Activated CD8-positive, alpha-beta memory T cell treated with anti-CD3 and anti-CD28 coated beads for 24 hours (primary cell): ENCODE data around the gene ENAH.
"Not testable (repeated sequence)": the region's sequence is repeated elsewhere in the genome, so short reads cannot be mapped to it uniquely, and the experiment has no call there.

Source experiments
- DNase-seq: peaks from one replicate; pipeline ENCODE4 v3.0.0-alpha.2; 2020

ENAH gene

DNA sequence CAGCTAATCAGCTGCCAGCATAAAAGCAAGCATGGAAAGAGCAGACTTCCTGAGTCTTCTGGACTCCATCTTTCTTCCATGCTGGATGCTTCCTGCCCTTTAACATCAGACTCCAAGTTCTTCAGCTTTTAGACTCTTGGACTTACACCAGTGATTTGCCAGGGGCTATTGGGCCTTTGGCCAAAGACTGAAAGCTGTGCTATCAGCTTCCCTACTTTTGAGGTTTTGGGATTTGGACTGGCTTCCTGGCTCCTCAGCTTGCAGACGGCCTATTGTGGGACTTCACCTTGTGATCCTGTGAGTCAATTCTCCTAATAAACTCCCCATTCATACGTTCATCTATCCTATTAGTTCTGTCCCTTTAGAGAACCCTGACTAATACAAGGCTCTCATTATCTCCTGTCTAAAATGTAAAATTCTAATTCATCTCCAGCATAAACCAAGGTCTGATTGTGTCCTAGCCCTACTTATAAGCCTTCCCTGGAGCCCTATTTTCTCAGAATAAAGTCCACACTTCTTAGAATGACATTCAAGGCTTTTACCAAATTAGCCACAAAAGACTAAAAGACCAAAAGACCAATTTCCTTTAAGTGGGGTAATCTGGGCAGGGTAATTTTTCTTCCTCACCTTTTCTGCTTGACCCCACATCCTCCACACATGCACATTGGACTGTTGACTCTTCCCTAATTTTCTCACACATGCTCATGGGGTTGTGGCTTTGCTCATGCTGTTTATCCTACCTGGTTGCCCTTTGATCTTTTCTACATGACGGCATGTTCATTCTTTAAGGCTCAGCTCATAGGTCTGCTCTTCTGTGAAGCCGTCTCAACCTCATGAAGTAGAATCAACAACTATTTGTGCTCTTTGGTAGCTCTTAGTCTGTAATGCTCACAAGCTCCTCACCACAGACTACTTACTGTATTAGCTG, 18.1 kb upstream of the ENAH start:
- DNase-seq: no peak

DNA sequence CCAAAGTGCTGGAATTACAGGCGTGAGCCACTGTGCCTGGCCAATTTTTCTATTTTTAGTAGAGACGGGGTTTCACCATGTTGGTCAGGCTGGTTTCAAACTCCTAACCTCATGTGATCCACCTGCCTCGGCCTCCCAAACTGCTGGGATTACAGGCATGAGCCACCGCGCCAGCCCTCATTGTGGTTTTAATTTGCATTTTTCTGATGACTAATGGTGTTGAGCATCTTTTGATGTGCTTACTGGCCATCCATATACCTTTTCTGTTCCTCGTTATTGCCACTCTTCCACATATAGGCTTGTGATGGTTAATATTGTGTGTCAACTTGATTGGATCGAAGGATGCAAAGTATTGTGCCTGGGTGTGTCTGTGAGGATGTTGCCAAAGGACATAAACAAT, 17.4 kb upstream of the ENAH start:
- DNase-seq: no peak

- no peak for DNase-seq
Observed at GRCh38 chr1:225668222-225668621, 15.3 kb upstream of the ENAH start.

DNA sequence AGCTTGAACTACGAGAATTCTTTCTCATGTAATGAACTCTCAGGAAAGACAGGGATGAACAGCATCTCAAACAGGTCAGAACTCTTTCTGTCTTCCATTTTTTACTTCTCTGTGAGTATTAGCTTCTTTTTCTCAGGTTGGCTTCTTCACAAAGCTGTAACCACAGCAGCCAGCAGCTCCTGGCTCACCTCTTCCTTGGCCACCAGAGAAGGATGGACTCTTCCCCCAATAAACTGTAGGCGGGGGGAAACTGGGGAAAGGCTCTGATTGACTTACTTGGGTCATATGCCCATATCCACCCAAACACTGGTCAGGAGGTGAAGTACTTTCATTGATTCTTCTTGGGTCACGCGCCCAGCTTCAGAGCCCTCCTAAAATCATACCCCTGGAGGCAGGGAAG, 14.4 kb upstream of the ENAH start:
- DNase-seq: no peak

DNA sequence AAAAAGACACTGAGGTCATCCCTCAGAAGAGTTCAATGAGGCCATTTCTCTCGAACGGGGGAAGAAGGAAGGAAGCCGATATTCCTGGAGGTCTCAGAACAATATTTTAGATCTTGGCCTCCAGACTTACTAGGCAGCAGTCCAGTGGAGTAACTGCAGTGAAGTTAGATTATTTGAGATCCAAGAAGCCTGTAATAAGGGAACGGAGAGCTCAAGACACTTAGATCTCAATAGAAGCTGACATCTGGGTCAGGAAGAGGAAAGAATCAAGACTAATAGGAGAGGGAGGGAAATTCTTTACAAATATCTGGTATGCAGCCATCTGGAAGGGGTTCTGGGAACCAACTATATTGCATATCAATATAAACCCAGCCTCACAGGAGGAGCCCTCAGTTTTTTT, 13.6 kb upstream of the ENAH start:
- DNase-seq: no peak

DNA sequence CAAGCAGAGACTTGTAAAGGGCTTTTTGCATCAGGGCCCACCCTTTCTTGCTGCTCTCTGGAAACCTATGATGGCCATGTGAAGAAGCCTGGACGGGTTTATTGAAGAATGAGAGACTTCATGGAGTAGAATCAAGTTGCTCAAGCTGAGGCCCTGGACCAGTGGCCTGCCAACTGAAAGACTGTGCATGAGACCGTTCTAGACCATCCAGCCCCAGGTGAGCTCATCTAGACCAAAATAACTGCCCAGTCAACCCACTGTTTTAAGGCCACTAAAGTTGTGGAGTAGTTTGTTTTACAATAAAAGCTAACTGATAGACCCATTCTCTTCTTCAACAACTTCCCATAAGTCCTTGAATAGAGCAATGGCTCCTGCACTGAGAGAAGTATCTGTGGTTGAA, 11.8 kb upstream of the ENAH start:
- no peak for DNase-seq

- no peak for DNase-seq
Observed at GRCh38 chr1:225662155-225662554, 9.2 kb upstream of the ENAH start.

GRCh38 chr1:225660544-225660946, 7.6 kb upstream of the ENAH start:
- DNase-seq: no peak

DNA sequence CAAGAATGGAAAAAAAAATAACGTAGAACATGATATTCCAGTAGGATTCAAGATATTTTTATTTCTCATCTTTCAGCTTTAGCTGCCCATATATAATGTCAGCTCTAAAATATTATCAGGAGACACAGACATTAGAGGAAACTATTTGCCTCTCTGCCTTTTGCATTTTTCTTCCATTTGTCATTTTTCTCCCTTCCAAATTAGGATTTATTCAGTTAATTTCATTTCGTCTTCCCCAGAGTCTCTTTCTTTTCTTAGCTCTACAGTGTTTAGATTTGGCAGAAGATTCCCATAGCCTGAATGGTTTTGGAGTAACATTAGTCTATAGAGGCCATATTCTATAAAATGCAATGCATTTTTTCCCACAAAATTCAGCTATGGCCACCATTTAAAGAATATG, 5.1 kb upstream of the ENAH start:
- no peak for DNase-seq

DNA sequence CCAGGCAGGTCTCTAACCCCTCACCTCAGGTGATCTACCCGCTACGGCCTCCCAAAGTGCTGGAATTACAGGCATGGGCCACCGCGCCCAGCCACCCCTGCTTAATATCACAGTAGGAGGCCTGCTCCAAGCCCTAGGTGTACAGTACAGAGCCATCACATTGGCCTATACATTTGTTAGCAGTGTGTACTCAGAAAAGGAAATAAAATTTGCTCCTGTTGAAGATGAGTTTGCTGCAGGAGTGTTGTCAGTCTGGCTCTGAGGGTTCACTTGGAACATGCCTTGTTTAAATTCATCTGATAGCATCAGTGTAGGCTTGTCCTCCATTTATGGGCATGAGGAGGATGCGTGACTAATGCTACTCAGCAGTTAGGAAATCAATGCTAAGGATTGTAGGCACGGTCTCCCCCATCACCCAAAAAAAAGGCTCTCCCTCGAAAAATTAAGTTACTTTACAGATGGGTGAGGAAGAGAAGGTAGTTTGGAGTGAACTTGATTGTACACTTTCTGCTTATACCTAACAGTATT, 4.6 kb upstream of the ENAH start:
- DNase-seq: no peak

DNA sequence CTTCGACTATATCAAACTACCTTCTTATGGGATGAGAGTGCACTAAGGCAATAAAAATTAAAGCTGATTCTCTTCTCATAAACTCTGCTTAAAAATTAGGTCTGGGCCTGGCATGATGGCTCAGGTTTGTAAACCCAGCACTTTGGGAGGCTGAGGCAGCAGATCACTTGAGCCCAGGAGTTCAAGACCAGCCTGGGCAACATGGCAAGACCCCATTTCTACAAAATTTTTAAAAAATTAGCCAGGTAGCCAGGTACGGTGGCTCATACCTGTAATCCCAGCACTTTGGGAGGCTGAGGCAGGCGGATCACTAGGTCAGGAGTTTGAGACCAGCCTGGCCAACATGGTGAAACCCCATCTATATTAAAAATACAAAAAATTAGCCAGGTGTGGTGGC, 3.3 kb upstream of the ENAH start:
- not testable (repeated sequence) for DNase-seq

GRCh38 chr1:225655509-225656258, 2.8 kb upstream of the ENAH start:
- DNase-seq: no peak

DNA sequence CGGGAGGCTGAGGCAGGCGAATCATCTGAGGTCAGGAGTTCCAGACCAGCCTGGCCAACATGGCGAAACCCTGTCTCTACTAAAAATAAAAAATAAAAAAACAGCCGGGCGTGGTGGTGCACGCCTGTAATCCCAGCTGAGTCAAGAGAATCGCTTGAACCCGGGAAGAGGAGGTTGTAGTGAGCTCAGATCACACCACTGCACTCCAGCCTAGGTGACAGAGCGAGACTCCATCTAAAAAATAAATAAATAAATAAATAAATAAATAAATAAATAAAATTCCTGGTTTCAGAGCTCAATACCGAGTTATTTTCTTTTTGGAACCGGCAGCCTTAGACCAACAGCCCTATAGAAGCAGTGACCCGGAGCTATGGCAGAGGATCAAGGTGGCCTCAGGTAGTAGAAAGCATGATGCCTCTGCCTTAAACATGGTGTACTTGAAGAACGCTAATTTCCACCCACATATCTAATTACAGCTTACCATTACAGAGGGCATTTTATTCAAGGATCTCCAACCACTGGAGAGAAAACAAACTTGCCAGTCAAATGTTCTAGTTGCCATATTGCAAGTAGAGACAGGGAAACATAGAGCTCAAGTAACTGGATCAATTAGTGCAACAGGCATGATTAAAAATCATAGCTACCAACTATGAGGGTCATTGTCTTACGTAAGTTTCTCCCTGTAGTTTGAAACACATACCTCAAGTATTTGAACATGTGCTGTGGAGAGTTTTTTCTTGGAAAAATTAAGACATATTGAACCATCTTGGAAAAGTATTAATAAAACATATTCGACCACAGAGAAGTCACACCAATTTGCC, 2.0 kb upstream of the ENAH start:
- no peak for DNase-seq

DNA sequence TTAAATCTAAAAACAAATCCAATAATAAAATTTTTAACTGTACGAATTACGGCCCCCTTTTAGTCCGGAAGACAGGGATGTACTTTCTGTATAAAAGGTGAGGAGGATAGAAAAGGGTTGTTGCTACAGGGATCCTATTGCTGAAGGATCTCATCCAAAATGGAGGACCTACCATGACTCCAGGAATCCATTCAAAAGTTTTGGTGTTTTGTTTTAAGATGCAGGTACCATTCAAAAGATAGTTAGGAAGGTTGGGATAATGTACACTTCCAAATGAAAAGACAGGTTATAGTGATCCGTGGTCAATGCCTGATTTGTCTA, 1.3 kb upstream of the ENAH start:
- DNase-seq: no peak

DNA sequence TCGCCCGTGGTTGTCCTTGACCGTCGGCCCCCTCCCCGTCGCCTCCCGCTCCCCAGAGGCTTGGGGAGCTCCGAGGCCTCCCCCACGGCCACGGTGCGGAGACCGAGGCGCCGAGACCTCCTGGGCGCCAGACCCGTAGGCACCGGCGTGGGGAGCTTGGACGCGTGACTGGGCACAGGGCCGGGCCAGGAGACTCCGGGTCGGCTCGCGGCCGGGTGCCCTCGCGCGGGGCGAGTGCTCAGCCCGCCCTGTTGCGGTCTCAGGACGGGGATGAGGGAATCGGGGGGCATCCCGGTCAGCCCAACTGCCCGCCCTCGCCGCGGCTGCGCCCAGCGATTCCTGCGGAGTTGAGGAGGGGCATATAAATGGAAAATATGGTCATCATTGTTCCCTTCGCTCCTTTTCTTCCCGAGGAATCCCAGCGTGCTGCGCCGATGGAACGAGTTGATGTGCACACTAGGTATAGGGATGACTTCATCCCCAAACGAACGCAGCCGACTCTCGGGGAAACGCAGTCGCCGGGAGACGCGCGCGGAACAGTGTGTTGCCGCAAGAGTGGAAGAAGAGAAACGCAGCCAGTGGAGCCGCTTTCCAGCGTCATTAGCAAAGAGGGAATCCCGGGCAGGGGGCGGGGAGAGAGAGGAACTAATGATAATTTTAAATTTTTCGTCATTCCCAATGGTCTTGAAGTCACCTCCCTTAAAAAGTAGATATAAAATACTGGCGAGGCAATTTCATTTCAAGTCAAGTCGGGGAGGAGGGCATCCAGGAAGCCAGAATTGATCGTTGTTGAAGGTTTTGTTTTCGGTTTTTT, 747 bp upstream of the ENAH start:
- peak; percentile 71 for DNase-seq

- DNase-seq: no peak
Observed at GRCh38 chr1:225651872-225652728, 823 bp downstream of the ENAH start.

DNA sequence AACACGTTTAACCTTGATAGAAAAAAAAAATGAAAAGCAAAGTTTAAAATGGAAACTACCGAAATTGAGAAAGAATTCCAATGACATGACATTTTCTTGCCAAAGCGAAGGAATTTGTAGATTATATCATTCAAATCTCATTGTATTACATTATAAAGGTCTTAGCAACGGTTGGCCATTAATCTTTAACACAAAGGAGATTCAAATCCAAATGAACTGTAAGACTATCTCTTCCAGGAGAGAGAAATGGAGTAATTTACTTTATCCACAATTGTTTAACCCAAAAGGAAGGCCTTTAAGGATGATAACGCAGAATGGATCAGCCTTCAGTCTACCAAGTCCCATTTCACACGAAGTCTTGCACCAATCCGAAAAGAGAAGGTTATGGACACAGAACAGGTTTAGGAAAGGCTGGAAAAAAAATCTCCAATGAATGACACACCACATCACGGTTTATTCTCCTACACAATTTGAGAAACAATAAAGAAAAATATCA, 1.5 kb downstream of the ENAH start:
- no peak for DNase-seq

- no peak for DNase-seq
Observed at GRCh38 chr1:225650179-225650578, 2.7 kb downstream of the ENAH start.

GRCh38 chr1:225645194-225645895, 7.6 kb downstream of the ENAH start:
- no peak for DNase-seq

- DNase-seq: no peak
Observed at GRCh38 chr1:225644666-225645065, 8.3 kb downstream of the ENAH start.

DNA sequence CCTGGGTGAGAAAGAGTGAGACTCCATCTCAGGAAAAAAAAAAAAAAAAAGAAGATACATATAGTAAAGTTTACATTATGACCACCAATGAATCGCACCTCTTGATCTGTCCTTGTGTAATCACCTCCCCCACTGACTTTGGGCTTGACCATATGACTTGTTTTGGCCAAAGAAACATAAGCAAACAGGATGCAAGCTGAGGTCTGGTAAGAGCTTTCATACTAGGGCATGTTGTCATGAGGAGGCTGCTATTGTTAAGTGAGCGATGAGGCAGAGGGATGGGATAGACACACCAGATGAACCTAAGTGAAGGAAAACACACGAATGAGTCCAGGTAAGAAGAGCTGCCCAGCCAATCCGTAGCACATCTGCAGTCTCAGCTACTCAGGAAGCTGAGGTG, 10.7 kb downstream of the ENAH start:
- DNase-seq: no peak
